Measurements from ENCODE around the gene CYTH1.

DNA sequence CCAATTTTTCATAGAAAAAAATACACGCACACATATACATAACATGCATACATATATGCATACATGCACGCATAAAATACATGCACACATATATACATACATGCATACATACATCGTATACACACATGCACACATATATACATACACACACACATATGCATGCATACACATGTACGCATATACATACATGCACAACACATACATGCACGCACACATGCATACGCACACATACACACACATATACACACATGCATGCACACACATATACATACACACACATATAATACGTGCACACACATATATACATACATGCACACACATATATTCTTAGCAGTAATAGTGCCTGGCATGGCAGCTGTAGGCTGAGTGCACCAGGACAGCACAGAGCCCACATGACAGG is 33.6 kb upstream of the CYTH1 start:
- TF ChIP-seq, protein P1, sequence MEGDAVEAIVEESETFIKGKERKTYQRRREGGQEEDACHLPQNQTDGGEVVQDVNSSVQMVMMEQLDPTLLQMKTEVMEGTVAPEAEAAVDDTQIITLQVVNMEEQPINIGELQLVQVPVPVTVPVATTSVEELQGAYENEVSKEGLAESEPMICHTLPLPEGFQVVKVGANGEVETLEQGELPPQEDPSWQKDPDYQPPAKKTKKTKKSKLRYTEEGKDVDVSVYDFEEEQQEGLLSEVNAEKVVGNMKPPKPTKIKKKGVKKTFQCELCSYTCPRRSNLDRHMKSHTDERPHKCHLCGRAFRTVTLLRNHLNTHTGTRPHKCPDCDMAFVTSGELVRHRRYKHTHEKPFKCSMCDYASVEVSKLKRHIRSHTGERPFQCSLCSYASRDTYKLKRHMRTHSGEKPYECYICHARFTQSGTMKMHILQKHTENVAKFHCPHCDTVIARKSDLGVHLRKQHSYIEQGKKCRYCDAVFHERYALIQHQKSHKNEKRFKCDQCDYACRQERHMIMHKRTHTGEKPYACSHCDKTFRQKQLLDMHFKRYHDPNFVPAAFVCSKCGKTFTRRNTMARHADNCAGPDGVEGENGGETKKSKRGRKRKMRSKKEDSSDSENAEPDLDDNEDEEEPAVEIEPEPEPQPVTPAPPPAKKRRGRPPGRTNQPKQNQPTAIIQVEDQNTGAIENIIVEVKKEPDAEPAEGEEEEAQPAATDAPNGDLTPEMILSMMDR (IDR thresholded peaks at IDR 0.05), result no peak
- no peak for TF ChIP-seq POLR2A (IDR thresholded peaks at IDR 0.05)

Data from upper lobe of left lung (tissue), 4 donors.